ENCODE results near the gene AGO1. TPM values are rescaled to one million over a fixed set of nuclear protein-coding genes. Genes with fewer than 3 reads are reported as not detected.
"Not testable (repeated sequence)": the region's sequence is repeated elsewhere in the genome, so short reads cannot be mapped to it uniquely, and the experiment has no call there.

Gene AGO1
- total RNA-seq, 2 experiments from 2014 or later, result 22.3 to 22.4 TPM

GRCh38 chr1:35852241-35852640, 30.8 kb upstream of the AGO1 start:
- ChIA-PET POLR2A (no interaction called here), CTCF (no interaction called here)
- Mint-ChIP-seq H3K27me3 (no peaks in the 10 kb centered on the region), H3K9me3 (no peaks in the 10 kb centered on the region), H3K4me1 (no peaks in the 10 kb centered on the region), H3K27ac (no peak overlapping the region), H3K36me3 (ENCODE audit: low read depth) (peaks cover 5% of the 10 kb centered on the region), H3K4me3 (no peak overlapping the region)
- DNase-seq, result no peak

GRCh38 chr1:35854989-35855700, 27.9 kb upstream of the AGO1 start:
- no peak overlapping the region for H3K4me3 Mint-ChIP-seq
- no peak overlapping the region for H3K27ac Mint-ChIP-seq
- H3K36me3 Mint-ChIP-seq (ENCODE audit: low read depth), result peaks cover 3% of the 10 kb centered on the region
- ChIA-PET POLR2A (no interaction called here), CTCF (interaction anchor here (1.5 kb wide), 1 partner anchor 28 kb away, joined by 4 read pairs; the partner anchor contains the start of gene AGO1)
- H3K4me1 Mint-ChIP-seq, result no peaks in the 10 kb centered on the region
- H3K27me3 Mint-ChIP-seq, result no peaks in the 10 kb centered on the region
- no peaks in the 10 kb centered on the region for H3K9me3 Mint-ChIP-seq
- no peak for DNase-seq

GRCh38 chr1:35856964-35857363, 26.0 kb upstream of the AGO1 start:
- no peaks in the 10 kb centered on the region for H3K4me1 Mint-ChIP-seq
- H3K27me3 Mint-ChIP-seq, result peaks cover 5% of the 10 kb centered on the region
- no peaks in the 10 kb centered on the region for H3K9me3 Mint-ChIP-seq
- H3K27ac Mint-ChIP-seq, result no peak overlapping the region
- ChIA-PET POLR2A (no interaction called here), CTCF (interaction anchor here (0.6 kb wide), 1 partner anchor 276 kb away, joined by 4 read pairs; no protein-coding TSS in a partner anchor)
- no peak overlapping the region for H3K4me3 Mint-ChIP-seq
- no peak for DNase-seq
- no peaks in the 10 kb centered on the region for H3K36me3 Mint-ChIP-seq (ENCODE audit: low read depth)

- CTCF ChIA-PET, result no interaction called here
- H3K36me3 Mint-ChIP-seq (ENCODE audit: low read depth), result no peaks in the 10 kb centered on the region
Measured at GRCh38 chr1:35857830-35858229, 25.2 kb upstream of the AGO1 start.

GRCh38 chr1:35860696-35861095, 22.3 kb upstream of the AGO1 start:
- DNase-seq, result no peak
- ChIA-PET POLR2A (no interaction called here), CTCF (interaction anchor here (1.2 kb wide), 1 partner anchor 123 kb away, joined by 3 read pairs; no protein-coding TSS in a partner anchor)
- no peaks in the 10 kb centered on the region for H3K36me3 Mint-ChIP-seq (ENCODE audit: low read depth)
- H3K9me3 Mint-ChIP-seq, result no peaks in the 10 kb centered on the region
- no peak overlapping the region for H3K27ac Mint-ChIP-seq
- H3K27me3 Mint-ChIP-seq, result peaks cover 10% of the 10 kb centered on the region
- H3K4me3 Mint-ChIP-seq, result no peak overlapping the region
- H3K4me1 Mint-ChIP-seq, result no peaks in the 10 kb centered on the region

More at GRCh38 chr1:35857830-35858229, 25.2 kb upstream of the AGO1 start:
- peaks cover 6% of the 10 kb centered on the region for H3K27me3 Mint-ChIP-seq
- H3K4me3 Mint-ChIP-seq, result no peak overlapping the region
- H3K27ac Mint-ChIP-seq, result no peak overlapping the region
- POLR2A ChIA-PET, result no interaction called here
- DNase-seq, result no peak
- H3K9me3 Mint-ChIP-seq, result no peaks in the 10 kb centered on the region
- no peaks in the 10 kb centered on the region for H3K4me1 Mint-ChIP-seq

- Mint-ChIP-seq H3K4me1 (no peaks in the 10 kb centered on the region), H3K27ac (no peak overlapping the region), H3K27me3 (peaks cover 10% of the 10 kb centered on the region), H3K4me3 (no peak overlapping the region), H3K36me3 (ENCODE audit: low read depth) (no peaks in the 10 kb centered on the region), H3K9me3 (no peaks in the 10 kb centered on the region)
- POLR2A ChIA-PET, result no interaction called here
- no peak for DNase-seq
- CTCF ChIA-PET, result interaction anchor here (1.0 kb wide), 1 partner anchor 10 kb away, joined by 3 read pairs; no protein-coding TSS in a partner anchor
Measured at GRCh38 chr1:35863136-35863535, 19.9 kb upstream of the AGO1 start.

- no peaks in the 10 kb centered on the region for H3K4me1 Mint-ChIP-seq
- H3K27ac Mint-ChIP-seq, result no peak overlapping the region
- no peak for DNase-seq
- CTCF ChIA-PET, result interaction anchor here (1.0 kb wide), 1 partner anchor 9 kb away, joined by 3 read pairs; no protein-coding TSS in a partner anchor
- H3K36me3 Mint-ChIP-seq (ENCODE audit: low read depth), result no peaks in the 10 kb centered on the region
- POLR2A ChIA-PET, result no interaction called here
- H3K27me3 Mint-ChIP-seq, result peaks cover 10% of the 10 kb centered on the region
- H3K9me3 Mint-ChIP-seq, result no peaks in the 10 kb centered on the region
- no peak overlapping the region for H3K4me3 Mint-ChIP-seq
Measured at GRCh38 chr1:35863881-35864625, 19.0 kb upstream of the AGO1 start.

- Mint-ChIP-seq H3K27ac (no peak overlapping the region), H3K36me3 (ENCODE audit: low read depth) (no peaks in the 10 kb centered on the region), H3K4me1 (no peaks in the 10 kb centered on the region), H3K27me3 (peaks cover 10% of the 10 kb centered on the region), H3K4me3 (no peak overlapping the region), H3K9me3 (no peaks in the 10 kb centered on the region)
- no peak for DNase-seq
- CTCF ChIA-PET, result no interaction called here
- POLR2A ChIA-PET, result no interaction called here
Measured at GRCh38 chr1:35864813-35865212, 18.2 kb upstream of the AGO1 start.

GRCh38 chr1:35866991-35867390, 16.0 kb upstream of the AGO1 start:
- Mint-ChIP-seq H3K9me3 (no peaks in the 10 kb centered on the region), H3K4me1 (no peaks in the 10 kb centered on the region), H3K36me3 (ENCODE audit: low read depth) (no peaks in the 10 kb centered on the region), H3K27ac (no peak overlapping the region), H3K4me3 (no peak overlapping the region), H3K27me3 (peaks cover 5% of the 10 kb centered on the region)
- POLR2A ChIA-PET, result no interaction called here
- DNase-seq, result no peak
- CTCF ChIA-PET, result no interaction called here

GRCh38 chr1:35869245-35869950, 13.6 kb upstream of the AGO1 start:
- CTCF ChIA-PET, result interaction anchor here (0.6 kb wide), 2 partner anchors 59 to 292 kb away, joined by 3 to 4 read pairs; no protein-coding TSS in a partner anchor
- H3K36me3 Mint-ChIP-seq (ENCODE audit: low read depth); H3K4me1 Mint-ChIP-seq; H3K27me3 Mint-ChIP-seq; DNase-seq; H3K4me3 Mint-ChIP-seq; POLR2A ChIA-PET; H3K9me3 Mint-ChIP-seq; H3K27ac Mint-ChIP-seq: not testable (repeated sequence)

GRCh38 chr1:35870651-35871309, 12.2 kb upstream of the AGO1 start:
- POLR2A ChIA-PET, result no interaction called here
- no peaks in the 10 kb centered on the region for H3K27me3 Mint-ChIP-seq
- H3K4me3 Mint-ChIP-seq, result no peak overlapping the region
- CTCF ChIA-PET, result no interaction called here
- no peak overlapping the region for H3K27ac Mint-ChIP-seq
- H3K4me1 Mint-ChIP-seq, result no peaks in the 10 kb centered on the region
- H3K36me3 Mint-ChIP-seq (ENCODE audit: low read depth), result no peaks in the 10 kb centered on the region
- no peak for DNase-seq
- H3K9me3 Mint-ChIP-seq, result no peaks in the 10 kb centered on the region

- POLR2A ChIA-PET, result no interaction called here
- CTCF ChIA-PET, result interaction anchor here (0.6 to 1.6 kb wide), 4 partner anchors 10 to 381 kb away, joined by 3 to 6 read pairs (median 4); partner anchors contain the start of gene AGO1
- no peak overlapping the region for H3K27ac Mint-ChIP-seq
- H3K27me3 Mint-ChIP-seq, result peaks cover 2% of the 10 kb centered on the region
- no peak for DNase-seq
- no peaks in the 10 kb centered on the region for H3K36me3 Mint-ChIP-seq (ENCODE audit: low read depth)
- H3K4me1 Mint-ChIP-seq, result no peaks in the 10 kb centered on the region
- no peak overlapping the region for H3K4me3 Mint-ChIP-seq
- no peaks in the 10 kb centered on the region for H3K9me3 Mint-ChIP-seq
Measured at GRCh38 chr1:35873243-35873750, 9.7 kb upstream of the AGO1 start.
